ENCODE data around the gene BICC1.

DNA sequence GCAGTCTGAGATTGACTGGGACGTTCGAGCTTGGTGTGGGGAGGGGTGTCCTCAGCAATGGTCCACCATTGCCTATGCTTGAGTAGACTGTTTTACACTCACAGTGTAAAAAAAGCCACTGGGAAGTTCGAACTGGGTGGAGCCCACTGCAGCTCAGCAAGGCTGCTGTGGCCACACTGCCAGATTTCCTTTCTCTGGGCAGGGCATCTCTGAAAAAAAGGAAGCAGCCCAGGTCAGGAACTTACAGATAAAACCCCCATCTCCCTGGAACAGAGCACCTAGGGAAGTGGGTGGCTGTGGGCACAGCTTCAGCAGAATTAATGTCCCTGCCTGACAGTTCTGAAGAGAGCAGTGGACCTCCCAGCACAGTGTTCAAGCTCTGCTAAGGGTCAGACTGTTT is 80.3 kb downstream of the BICC1 start:
- no peak for TF ChIP-seq EZH2 (IDR thresholded peaks at IDR 0.05; ENCODE audit: low read length, missing control alignments)
- TF ChIP-seq, protein P1, sequence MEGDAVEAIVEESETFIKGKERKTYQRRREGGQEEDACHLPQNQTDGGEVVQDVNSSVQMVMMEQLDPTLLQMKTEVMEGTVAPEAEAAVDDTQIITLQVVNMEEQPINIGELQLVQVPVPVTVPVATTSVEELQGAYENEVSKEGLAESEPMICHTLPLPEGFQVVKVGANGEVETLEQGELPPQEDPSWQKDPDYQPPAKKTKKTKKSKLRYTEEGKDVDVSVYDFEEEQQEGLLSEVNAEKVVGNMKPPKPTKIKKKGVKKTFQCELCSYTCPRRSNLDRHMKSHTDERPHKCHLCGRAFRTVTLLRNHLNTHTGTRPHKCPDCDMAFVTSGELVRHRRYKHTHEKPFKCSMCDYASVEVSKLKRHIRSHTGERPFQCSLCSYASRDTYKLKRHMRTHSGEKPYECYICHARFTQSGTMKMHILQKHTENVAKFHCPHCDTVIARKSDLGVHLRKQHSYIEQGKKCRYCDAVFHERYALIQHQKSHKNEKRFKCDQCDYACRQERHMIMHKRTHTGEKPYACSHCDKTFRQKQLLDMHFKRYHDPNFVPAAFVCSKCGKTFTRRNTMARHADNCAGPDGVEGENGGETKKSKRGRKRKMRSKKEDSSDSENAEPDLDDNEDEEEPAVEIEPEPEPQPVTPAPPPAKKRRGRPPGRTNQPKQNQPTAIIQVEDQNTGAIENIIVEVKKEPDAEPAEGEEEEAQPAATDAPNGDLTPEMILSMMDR (conservative IDR thresholded peaks at IDR 0.05 in 1 of 2, IDR thresholded peaks at IDR 0.05 in 1 of 2; ENCODE audit: low read depth in 1 of 2, low read length in 2 of 2): no peak
